RWPE1 (cell line): Measurements from ENCODE around the gene TNC.

Experiments
- CTCF ChIA-PET: fragments of 350-600 bp; sonication (Branson Sonifier 250); formaldehyde crosslinking; extraction: SDS; loops from one replicate; lab custom pipeline; 2021; lab: Yijun Ruan, JAX
- POLR2A ChIA-PET: fragments of 400-600 bp; formaldehyde crosslinking; extraction: SDS; loops from one replicate; lab custom pipeline; 2020; ENCODE audit warnings: antibody characterized with exemption; ENCODE audit not compliant: low non-redundant PET; lab: Yijun Ruan, JAX
- DNase-seq: peaks from one replicate; pipeline ENCODE4 v3.0.0; 2012; ENCODE audit warnings: low spot score
- H3K27ac ChIP-seq: fragments of 450-650 bp; 2 replicates; pipeline ENCODE4 v1.5.1; 2017
- CTCF ChIP-seq: fragments of 450-650 bp; conservative IDR thresholded peaks from 2 replicates; pipeline ENCODE4 v1.5.1; 2017; ENCODE audit warnings: low read depth, mild to moderate bottlenecking

The TNC gene

GRCh38 chr9:115158661-115159481, 40.9 kb upstream of the TNC start:
- POLR2A ChIA-PET: no interaction called here

GRCh38 chr9:115157245-115157674, 39.3 kb upstream of the TNC start:
- DNase-seq: peak; percentile 93
- peak overlapping the region; percentile 73 for H3K27ac ChIP-seq
- TF ChIP-seq CTCF: no peak
- POLR2A ChIA-PET: no interaction called here
- CTCF ChIA-PET: no interaction called here

More at GRCh38 chr9:115158661-115159481, 40.9 kb upstream of the TNC start:
- peak overlapping the region; percentile 73 for H3K27ac ChIP-seq
- CTCF ChIA-PET: no interaction called here
- DNase-seq: no peak
- TF ChIP-seq CTCF: no peak

- no peak overlapping the region for H3K27ac ChIP-seq
- CTCF ChIA-PET: interaction anchor here (0.7 kb wide), 1 partner anchor 741 kb away, joined by 4 read pairs; no protein-coding TSS in a partner anchor
- POLR2A ChIA-PET: no interaction called here
- TF ChIP-seq CTCF: no peak
- DNase-seq: no peak
Observed at GRCh38 chr9:115155037-115155436, 37.1 kb upstream of the TNC start.

- CTCF ChIA-PET: interaction anchor here (0.7 kb wide), 1 partner anchor 742 kb away, joined by 4 read pairs; no protein-coding TSS in a partner anchor
- no peak for TF ChIP-seq CTCF
- no peak for DNase-seq
- POLR2A ChIA-PET: no interaction called here
- H3K27ac ChIP-seq: no peak overlapping the region
Observed at GRCh38 chr9:115154617-115155016, 36.7 kb upstream of the TNC start.

- CTCF ChIA-PET: interaction anchor here (0.6 to 0.9 kb wide), 5 partner anchors 9 to 1619 kb away, joined by 3 to 10 read pairs (median 4); partner anchors contain the start of gene TNC
- no peak for DNase-seq
- TF ChIP-seq CTCF: no peak
- H3K27ac ChIP-seq: no peak overlapping the region
- POLR2A ChIA-PET: no interaction called here
Observed at GRCh38 chr9:115152281-115152820, 34.4 kb upstream of the TNC start.

GRCh38 chr9:115148721-115149120, 30.8 kb upstream of the TNC start:
- ChIA-PET POLR2A (no interaction called here), CTCF (no interaction called here)
- no peak for TF ChIP-seq CTCF
- H3K27ac ChIP-seq: no peak overlapping the region
- no peak for DNase-seq
